PC-9 (cell line): Measurements from ENCODE around the gene MAP3K5. TPM values are rescaled to one million over a fixed set of nuclear protein-coding genes. Genes with fewer than 3 reads are reported as not detected.
A peak's percentile ranks its signal among the peaks of the same experiment; 100 is the strongest.

Source experiments
- BruUV-seq: library from RNA; stranded (reverse); fragments of 400-500 nt; replicated peaks from 2 replicates; lab custom pipeline; 2021; lab: Mats Ljungman, UMichigan
- CTCF ChIA-PET: fragments of 300-600 bp; sonication (Branson Sonifier 250); formaldehyde crosslinking; loops from one replicate; lab custom pipeline; 2022; ENCODE audit warnings: antibody characterized with exemption; lab: Charles Lee
- POLR2A ChIA-PET: fragments of 300-600 bp; sonication (Branson Sonifier 250); formaldehyde crosslinking; loops from one replicate; lab custom pipeline; 2022; ENCODE audit warnings: antibody characterized with exemption; ENCODE audit not compliant: unreplicated experiment; lab: Charles Lee
- DNase-seq, 2 experiments: peaks; one replicate each; pipeline versions ENCODE4 v3.0.0 to v3.0.0-alpha.2; 2015 to 2022; ENCODE audit warnings: mixed read lengths in 1 of 2
- H2AFZ ChIP-seq: fragments of 200-600 bp; sonication (generic); 2 replicates; pipeline ENCODE4 v1.8.1; 2017; ENCODE audit warnings: antibody characterized with exemption
- H3F3A ChIP-seq: fragments of 200-600 bp; sonication (generic); 2 replicates; pipeline ENCODE4 v1.8.1; 2017; ENCODE audit warnings: antibody characterized with exemption, mild to moderate bottlenecking, low read depth; ENCODE audit not compliant: insufficient read depth
- H3K27ac ChIP-seq: fragments of 200-600 bp; sonication (generic); 2 replicates; pipeline ENCODE4 v1.6.1; 2016; ENCODE audit warnings: mixed run types
- H3K27me3 ChIP-seq: fragments of 200-600 bp; sonication (generic); 2 replicates; pipeline ENCODE4 v1.6.1; 2016; ENCODE audit warnings: low read depth, mixed run types; ENCODE audit not compliant: insufficient read depth
- H3K36me3 ChIP-seq: fragments of 200-600 bp; sonication (generic); 2 replicates; pipeline ENCODE4 v1.6.1; 2016; ENCODE audit warnings: low read depth, mixed run types
- H3K4me1 ChIP-seq: fragments of 200-600 bp; sonication (generic); replicated peaks from 2 replicates; pipeline ENCODE4 v1.6.1; 2016; ENCODE audit warnings: mixed run types; ENCODE audit not compliant: insufficient read depth
- H3K4me2 ChIP-seq: fragments of 200-600 bp; sonication (generic); 2 replicates; pipeline ENCODE4 v1.6.1; 2017; ENCODE audit warnings: mixed run types
- H3K4me3 ChIP-seq: fragments of 200-600 bp; sonication (generic); 2 replicates; pipeline ENCODE4 v1.6.1; 2016; ENCODE audit warnings: mixed run types
- H3K79me2 ChIP-seq: fragments of 200-600 bp; sonication (generic); 2 replicates; pipeline ENCODE4 v1.6.1; 2017; ENCODE audit warnings: low read depth, mixed run types
- H3K9me2 ChIP-seq: fragments of 200-600 bp; sonication (generic); 2 replicates; pipeline ENCODE4 v1.8.1; 2017; ENCODE audit warnings: mild to moderate bottlenecking; ENCODE audit not compliant: insufficient read depth
- H3K9me3 ChIP-seq: fragments of 200-600 bp; sonication (generic); 2 replicates; pipeline ENCODE4 v1.8.1; 2016; ENCODE audit warnings: low read depth; ENCODE audit not compliant: insufficient read depth
- H4K20me1 ChIP-seq: fragments of 200-600 bp; sonication (generic); 2 replicates; pipeline ENCODE4 v1.8.1; 2017; ENCODE audit not compliant: insufficient read depth
- EZH2 ChIP-seq: fragments of 200-600 bp; sonication (generic); IDR thresholded peaks from 2 replicates; pipeline ENCODE4 v1.8.0; 2017; ENCODE audit warnings: antibody characterized with exemption, low read depth
- intact Hi-C: fragments of 100-400 bp; cut with micrococcal nuclease; formaldehyde crosslinking; loops from one replicate; pipeline ENCODE4 v1.10.0; 2022; ENCODE audit not compliant: unreplicated experiment
- total RNA-seq: library from RNA; stranded (reverse); gene quantifications from 2 replicates; pipeline ENCODE4 v1.2.3, GENCODE V29; 2021
- TF ChIP-seq, protein P1 (sequence below): fragments of 200-600 bp; sonication (generic); conservative IDR thresholded peaks from 2 replicates; pipeline ENCODE4 v1.6.1; 2017; ENCODE audit warnings: mixed run types, antibody characterized with exemption, mild to moderate bottlenecking, moderate library complexity

Gene MAP3K5
- total RNA-seq, 1 experiment from 2014 or later: 10.9 TPM

DNA sequence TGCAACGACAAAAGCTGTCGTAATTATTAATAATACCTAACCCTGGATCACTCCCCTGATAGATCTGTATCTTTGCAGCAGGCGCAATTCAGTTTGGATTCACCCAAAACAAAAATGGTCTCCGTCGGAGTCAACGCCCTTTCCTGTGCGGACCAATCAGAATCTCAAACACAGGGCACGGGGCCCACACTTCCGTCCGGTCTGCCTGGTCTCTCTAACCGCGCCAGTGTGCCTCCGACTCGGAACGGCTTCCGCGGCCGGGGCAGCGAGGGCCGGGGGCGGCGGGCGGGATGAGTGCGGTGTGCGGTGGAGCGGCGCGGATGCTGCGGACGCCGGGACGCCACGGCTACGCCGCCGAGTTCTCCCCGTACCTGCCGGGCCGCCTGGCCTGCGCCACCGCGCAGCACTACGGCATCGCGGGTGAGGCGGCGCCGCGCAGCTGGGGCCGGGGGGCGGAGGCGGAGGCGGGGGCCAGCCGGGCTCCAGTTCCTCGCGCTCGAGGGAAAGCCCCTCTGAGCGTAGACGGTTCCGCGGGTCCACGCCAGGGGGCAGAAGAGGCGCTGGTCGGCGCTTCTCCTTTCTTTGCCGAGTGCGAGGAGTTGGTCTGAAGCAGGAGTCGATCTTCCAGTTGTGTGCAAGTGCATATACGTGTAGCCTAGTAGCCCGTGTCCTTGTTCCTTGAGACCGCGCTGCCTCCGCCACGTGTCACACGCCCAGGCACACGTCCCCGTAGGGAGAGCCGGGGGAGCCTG lies 30.3 kb upstream of the MAP3K5 start, which contains the start of gene PEX7:
PEX7 (plus strand) TSS at position 217 of the 752 bp plus-strand sequence; CDS start at position 291, 74 bp downstream.
- POLR2A ChIA-PET: interaction anchor here (0.6 kb wide), 1 partner anchor 709 kb away, joined by 13 read pairs; no protein-coding TSS in a partner anchor
- Histone ChIP-seq H4K20me1 (no peaks in the 10 kb centered on the region), H3F3A (peaks cover 10% of the 10 kb centered on the region; the same call in 1 of the 2 replicates), H3K36me3 (0 out of 2 replicates have a peak, but pooled peaks cover 8% of the 10 kb centered on the region), H3K4me2 (peak within 1 kb of the TSS; percentile 83), H3K4me3 (peak within 1 kb of the TSS; percentile 69), H3K4me1 (peaks cover 15% of the 10 kb centered on the region), H3K27me3 (no peaks in the 10 kb centered on the region), H3K79me2 (peaks cover 8% of the 10 kb centered on the region), H3K9me3 (no peaks in the 10 kb centered on the region), H3K9me2 (no peaks in the 10 kb centered on the region), H2AFZ (peak within 1 kb of the TSS; percentile 96), H3K27ac (peak within 1 kb of the TSS; percentile 47)
- CTCF ChIA-PET: interaction anchor here (0.6 kb wide), 2 partner anchors 67 to 124 kb away, joined by 5 read pairs; no protein-coding TSS in a partner anchor
- intact Hi-C loops: loop anchor here (10.0 kb wide), 1 partner anchor 822 kb away; no protein-coding TSS in a partner anchor
- BruUV-seq: no TSS peak
- TF ChIP-seq, protein P1, sequence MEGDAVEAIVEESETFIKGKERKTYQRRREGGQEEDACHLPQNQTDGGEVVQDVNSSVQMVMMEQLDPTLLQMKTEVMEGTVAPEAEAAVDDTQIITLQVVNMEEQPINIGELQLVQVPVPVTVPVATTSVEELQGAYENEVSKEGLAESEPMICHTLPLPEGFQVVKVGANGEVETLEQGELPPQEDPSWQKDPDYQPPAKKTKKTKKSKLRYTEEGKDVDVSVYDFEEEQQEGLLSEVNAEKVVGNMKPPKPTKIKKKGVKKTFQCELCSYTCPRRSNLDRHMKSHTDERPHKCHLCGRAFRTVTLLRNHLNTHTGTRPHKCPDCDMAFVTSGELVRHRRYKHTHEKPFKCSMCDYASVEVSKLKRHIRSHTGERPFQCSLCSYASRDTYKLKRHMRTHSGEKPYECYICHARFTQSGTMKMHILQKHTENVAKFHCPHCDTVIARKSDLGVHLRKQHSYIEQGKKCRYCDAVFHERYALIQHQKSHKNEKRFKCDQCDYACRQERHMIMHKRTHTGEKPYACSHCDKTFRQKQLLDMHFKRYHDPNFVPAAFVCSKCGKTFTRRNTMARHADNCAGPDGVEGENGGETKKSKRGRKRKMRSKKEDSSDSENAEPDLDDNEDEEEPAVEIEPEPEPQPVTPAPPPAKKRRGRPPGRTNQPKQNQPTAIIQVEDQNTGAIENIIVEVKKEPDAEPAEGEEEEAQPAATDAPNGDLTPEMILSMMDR: peak; percentile 72
- TF ChIP-seq EZH2: no peak
- peak; percentile 81 to 87 for DNase-seq

DNA sequence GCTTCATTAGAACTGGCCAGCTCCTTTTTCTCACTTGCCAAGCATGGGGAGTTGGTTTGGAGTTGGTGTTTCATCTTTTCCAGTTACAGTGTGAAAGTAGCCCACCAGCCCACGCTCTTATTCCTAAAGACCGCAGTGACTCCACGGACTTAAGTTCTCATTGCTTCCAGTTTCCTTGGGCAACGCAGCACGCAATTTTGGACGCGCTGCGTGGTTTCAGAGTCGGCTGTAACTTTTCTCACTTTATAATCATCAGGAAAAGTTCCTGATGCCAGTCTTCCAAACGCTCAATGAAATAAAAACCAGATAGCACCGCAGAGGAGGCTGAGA lies 29.7 kb upstream of the MAP3K5 start:
- POLR2A ChIA-PET: interaction anchor here (0.5 to 0.6 kb wide), 2 partner anchors 462 to 709 kb away, joined by 7 to 13 read pairs; no protein-coding TSS in a partner anchor
- peak overlapping the region; percentile 47 for H3K27ac ChIP-seq

DNA sequence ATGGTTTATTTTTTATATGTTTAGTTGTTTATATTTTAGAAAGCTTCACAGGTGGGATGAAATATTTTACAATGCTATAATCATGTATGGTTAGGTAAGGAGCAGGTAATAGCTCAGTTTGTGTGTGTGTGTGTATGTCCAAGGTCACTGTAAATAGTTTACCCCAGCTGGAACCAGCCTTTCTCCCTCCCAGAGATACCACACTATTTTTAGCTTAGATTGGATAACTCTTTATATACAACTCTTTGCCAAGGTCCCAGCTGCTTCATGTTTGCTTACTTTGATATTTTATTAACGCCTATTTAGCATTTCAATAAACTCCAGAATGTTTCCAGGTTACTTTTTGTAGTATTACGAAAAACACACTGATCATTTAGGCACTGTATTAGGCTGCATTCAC lies 28.3 kb upstream of the MAP3K5 start:
- peaks cover 15% of the 10 kb centered on the region for H3K4me1 ChIP-seq
- DNase-seq: no peak
- no peaks in the 10 kb centered on the region for H3K9me2 ChIP-seq
- H3K36me3 ChIP-seq: 0 out of 2 replicates have a peak, but pooled peaks cover 8% of the 10 kb centered on the region
- no peaks in the 10 kb centered on the region for H3K9me3 ChIP-seq
- H4K20me1 ChIP-seq: no peaks in the 10 kb centered on the region
- peaks cover 10% of the 10 kb centered on the region; the same call in 1 of the 2 replicates for H3F3A ChIP-seq
- no peaks in the 10 kb centered on the region for H3K27me3 ChIP-seq
- ChIA-PET CTCF (no interaction called here), POLR2A (no interaction called here)
- H3K4me3 ChIP-seq: no peak overlapping the region
- no peak overlapping the region for H2AFZ ChIP-seq
- intact Hi-C loops: loop anchor here (10.0 kb wide), 1 partner anchor 824 kb away; no protein-coding TSS in a partner anchor
- peaks cover 8% of the 10 kb centered on the region for H3K79me2 ChIP-seq
- H3K4me2 ChIP-seq: no peak overlapping the region
- BruUV-seq: no TSS peak
- TF ChIP-seq EZH2: no peak
- TF ChIP-seq, protein P1: no peak
- no peak overlapping the region for H3K27ac ChIP-seq

More for the DNA sequence above, 29.7 kb upstream of the MAP3K5 start:
- no peak for TF ChIP-seq EZH2
- TF ChIP-seq, protein P1: no peak
- Histone ChIP-seq H3K4me1 (peaks cover 15% of the 10 kb centered on the region), H3K79me2 (peaks cover 8% of the 10 kb centered on the region), H3K36me3 (0 out of 2 replicates have a peak, but pooled peaks cover 8% of the 10 kb centered on the region), H3K4me2 (peak overlapping the region; percentile 83), H3K9me3 (no peaks in the 10 kb centered on the region), H3K9me2 (no peaks in the 10 kb centered on the region), H3K4me3 (peak overlapping the region; percentile 69), H3F3A (peaks cover 10% of the 10 kb centered on the region; the same call in 1 of the 2 replicates), H2AFZ (peak overlapping the region; percentile 96), H3K27me3 (no peaks in the 10 kb centered on the region), H4K20me1 (no peaks in the 10 kb centered on the region)
- BruUV-seq: TSS peak; percentile 92
- no peak for DNase-seq
- intact Hi-C loops: loop anchor here (10.0 kb wide), 1 partner anchor 823 kb away; no protein-coding TSS in a partner anchor
- CTCF ChIA-PET: interaction anchor here (0.6 kb wide), 2 partner anchors 66 to 125 kb away, joined by 5 read pairs; no protein-coding TSS in a partner anchor
